Activated naive CD8-positive, alpha-beta T cell treated with anti-CD3 and anti-CD28 coated beads for 36 hours (primary cell): ENCODE measurements around the gene NDUFB2. TPM values are rescaled to one million over a fixed set of nuclear protein-coding genes. Genes with fewer than 3 reads are reported as not detected.
"Not testable (repeated sequence)": the region's sequence is repeated elsewhere in the genome, so short reads cannot be mapped to it uniquely, and the experiment has no call there.

Experiments
- DNase-seq: peaks from one replicate; pipeline ENCODE4 v3.0.0; 2021
- H3K27ac Mint-ChIP-seq: one replicate; pipeline ENCODE4 v1.8.0; 2022; ENCODE audit warnings: mild to moderate bottlenecking, moderate library complexity, mixed read lengths
- H3K27me3 Mint-ChIP-seq: one replicate; pipeline ENCODE4 v1.8.0; 2022; ENCODE audit warnings: mild to moderate bottlenecking, mixed read lengths
- H3K36me3 Mint-ChIP-seq: one replicate; pipeline ENCODE4 v1.8.0; 2021; ENCODE audit warnings: mild to moderate bottlenecking, mixed read lengths
- H3K4me1 Mint-ChIP-seq: one replicate; pipeline ENCODE4 v1.8.0; 2021; ENCODE audit warnings: mixed read lengths
- H3K4me3 Mint-ChIP-seq: one replicate; pipeline ENCODE4 v1.8.0; 2022; ENCODE audit warnings: mild to moderate bottlenecking, moderate library complexity, mixed read lengths
- H3K9me3 Mint-ChIP-seq: one replicate; pipeline ENCODE4 v1.8.0; 2022; ENCODE audit warnings: mixed read lengths
- total RNA-seq, 2 experiments: library from RNA; stranded (reverse); gene quantifications; one replicate each; pipeline ENCODE4 v1.2.3, GENCODE V29; 2021

Gene NDUFB2
- total RNA-seq: 100 to 1,000 TPM; 175 to 196 TPM

GRCh38 chr7:140696680-140697446 lies at the start of gene NDUFB2:
Gene NDUFB2 (plus strand): TSS chr7:140696708. CDS start chr7:140696745, 37 bp downstream.
- Mint-ChIP-seq H3K27ac (peak within 1 kb of the TSS; percentile 92), H3K36me3 (peaks cover 30% of the 10 kb centered on the region), H3K27me3 (no peaks in the 10 kb centered on the region), H3K4me3 (peak within 1 kb of the TSS; percentile 89), H3K9me3 (no peaks in the 10 kb centered on the region), H3K4me1 (peaks cover 30% of the 10 kb centered on the region)
- DNase-seq: peak; percentile 92

- H3K27ac Mint-ChIP-seq: no peak overlapping the region
- peaks cover 7% of the 10 kb centered on the region for H3K4me1 Mint-ChIP-seq
- H3K4me3 Mint-ChIP-seq: no peak overlapping the region
- no peaks in the 10 kb centered on the region for H3K9me3 Mint-ChIP-seq
- peaks cover 20% of the 10 kb centered on the region for H3K27me3 Mint-ChIP-seq
- DNase-seq: peak; percentile 43
- H3K36me3 Mint-ChIP-seq: no peaks in the 10 kb centered on the region
Measured at GRCh38 chr7:140646931-140647647, 49.4 kb upstream of the NDUFB2 start.

- Mint-ChIP-seq H3K4me3 (no peak overlapping the region), H3K27ac (no peak overlapping the region), H3K27me3 (peaks cover 6% of the 10 kb centered on the region), H3K4me1 (peaks cover 10% of the 10 kb centered on the region), H3K9me3 (no peaks in the 10 kb centered on the region), H3K36me3 (no peaks in the 10 kb centered on the region)
- no peak for DNase-seq
Measured at GRCh38 chr7:140649556-140650205, 46.8 kb upstream of the NDUFB2 start.

DNA sequence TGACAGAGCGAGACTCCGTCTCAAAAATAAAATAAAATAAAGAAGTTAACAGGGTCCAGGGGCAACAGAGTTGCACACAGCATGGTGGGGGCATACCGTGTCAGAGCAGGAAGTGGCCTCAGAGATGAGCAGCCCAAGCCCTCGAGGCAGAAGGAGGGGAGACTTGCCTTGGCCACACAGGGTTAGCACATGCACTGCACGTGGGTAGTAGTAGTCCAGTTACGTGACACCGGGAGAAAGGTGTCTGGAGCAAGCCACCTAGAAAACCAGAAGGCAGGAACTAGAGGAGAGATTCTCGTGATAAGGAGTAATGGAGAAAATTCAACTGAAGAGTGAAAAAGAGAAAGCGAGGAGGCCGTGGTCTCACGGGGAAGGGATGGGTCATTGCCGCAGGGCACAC lies 46.1 kb upstream of the NDUFB2 start:
- H3K27me3 Mint-ChIP-seq: peaks cover 6% of the 10 kb centered on the region
- H3K27ac Mint-ChIP-seq: no peak overlapping the region

DNA sequence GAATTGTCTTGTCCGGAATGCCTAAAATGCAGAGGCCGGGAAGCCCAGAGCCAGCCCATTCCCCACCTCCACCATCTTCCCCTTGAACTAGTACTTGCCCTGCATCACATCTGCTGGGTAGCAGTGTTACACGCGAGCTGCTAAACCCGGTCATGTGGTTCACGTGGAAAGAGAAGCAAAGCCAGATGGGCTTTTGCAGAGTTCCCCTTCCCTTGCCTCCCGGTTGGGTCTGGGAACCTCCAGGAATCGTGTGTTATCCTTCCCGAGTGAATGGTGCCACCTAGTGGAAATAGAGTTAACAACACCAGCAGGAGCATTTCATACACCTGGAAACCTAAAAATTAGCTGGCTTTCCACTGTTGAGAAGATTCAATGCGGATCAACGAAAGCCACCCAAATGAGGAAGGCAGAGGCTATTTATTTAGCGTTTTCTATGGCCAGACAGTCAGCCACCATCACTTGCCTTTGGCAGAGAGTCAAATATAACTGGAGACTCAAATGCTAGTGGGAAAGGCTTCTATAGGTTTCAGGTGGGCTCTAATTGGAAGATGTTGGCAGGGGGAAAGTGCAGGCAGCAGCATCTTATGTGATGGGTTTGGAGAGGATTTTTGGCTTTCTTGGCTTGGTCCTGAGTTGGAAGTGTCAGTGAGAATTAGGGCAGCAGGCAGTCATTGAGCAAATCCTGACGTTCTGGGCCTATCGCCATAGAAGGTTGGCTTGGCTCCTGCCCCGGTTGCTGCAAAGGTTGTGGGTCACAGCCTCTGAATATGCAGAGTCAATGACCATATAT lies 43.0 kb upstream of the NDUFB2 start:
- DNase-seq: no peak
- Mint-ChIP-seq H3K4me3 (no peak overlapping the region), H3K27me3 (peaks cover 6% of the 10 kb centered on the region), H3K9me3 (no peaks in the 10 kb centered on the region), H3K27ac (no peak overlapping the region), H3K4me1 (peaks cover 18% of the 10 kb centered on the region), H3K36me3 (no peaks in the 10 kb centered on the region)

More for the DNA sequence above, 46.1 kb upstream of the NDUFB2 start:
- no peaks in the 10 kb centered on the region for H3K36me3 Mint-ChIP-seq
- no peak overlapping the region for H3K4me3 Mint-ChIP-seq
- peaks cover 10% of the 10 kb centered on the region for H3K4me1 Mint-ChIP-seq
- no peaks in the 10 kb centered on the region for H3K9me3 Mint-ChIP-seq
- no peak for DNase-seq

DNA sequence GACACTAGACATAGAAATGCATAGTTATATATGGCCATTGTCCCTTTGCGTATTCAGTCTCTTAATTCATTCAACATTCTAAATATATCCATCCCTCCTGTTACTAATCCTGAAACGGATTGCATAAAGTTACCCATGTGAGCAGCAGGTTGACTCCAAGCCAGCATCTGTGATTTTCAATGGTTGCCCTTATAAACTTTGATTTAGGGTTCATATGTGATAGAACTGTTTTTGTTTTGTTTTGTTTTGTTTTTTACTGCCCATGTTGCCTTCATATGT lies 42.5 kb upstream of the NDUFB2 start:
- peaks cover 18% of the 10 kb centered on the region for H3K4me1 Mint-ChIP-seq
- H3K27ac Mint-ChIP-seq: no peak overlapping the region
- H3K9me3 Mint-ChIP-seq: no peaks in the 10 kb centered on the region
- DNase-seq: no peak
- peaks cover 6% of the 10 kb centered on the region for H3K27me3 Mint-ChIP-seq
- H3K4me3 Mint-ChIP-seq: no peak overlapping the region
- H3K36me3 Mint-ChIP-seq: no peaks in the 10 kb centered on the region

- H3K4me1 Mint-ChIP-seq: peaks cover 18% of the 10 kb centered on the region
- no peak for DNase-seq
- no peaks in the 10 kb centered on the region for H3K36me3 Mint-ChIP-seq
- H3K27me3 Mint-ChIP-seq: peaks cover 6% of the 10 kb centered on the region
- H3K9me3 Mint-ChIP-seq: no peaks in the 10 kb centered on the region
- H3K27ac Mint-ChIP-seq: no peak overlapping the region
- H3K4me3 Mint-ChIP-seq: no peak overlapping the region
Measured at GRCh38 chr7:140654661-140655060, 41.8 kb upstream of the NDUFB2 start.

GRCh38 chr7:140655511-140656408 lies 40.7 kb upstream of the NDUFB2 start:
- peaks cover 6% of the 10 kb centered on the region for H3K27me3 Mint-ChIP-seq
- no peaks in the 10 kb centered on the region for H3K36me3 Mint-ChIP-seq
- peaks cover 18% of the 10 kb centered on the region for H3K4me1 Mint-ChIP-seq
- H3K4me3 Mint-ChIP-seq: no peak overlapping the region
- peak overlapping the region; percentile 69 for H3K27ac Mint-ChIP-seq
- H3K9me3 Mint-ChIP-seq: no peaks in the 10 kb centered on the region
- no peak for DNase-seq

GRCh38 chr7:140656548-140657515 lies 39.7 kb upstream of the NDUFB2 start:
- DNase-seq: peak; percentile 42
- Mint-ChIP-seq H3K27ac (peak overlapping the region; percentile 69), H3K4me3 (peak overlapping the region; percentile 67), H3K9me3 (no peaks in the 10 kb centered on the region), H3K36me3 (no peaks in the 10 kb centered on the region), H3K4me1 (peaks cover 18% of the 10 kb centered on the region), H3K27me3 (peaks cover 2% of the 10 kb centered on the region)

DNA sequence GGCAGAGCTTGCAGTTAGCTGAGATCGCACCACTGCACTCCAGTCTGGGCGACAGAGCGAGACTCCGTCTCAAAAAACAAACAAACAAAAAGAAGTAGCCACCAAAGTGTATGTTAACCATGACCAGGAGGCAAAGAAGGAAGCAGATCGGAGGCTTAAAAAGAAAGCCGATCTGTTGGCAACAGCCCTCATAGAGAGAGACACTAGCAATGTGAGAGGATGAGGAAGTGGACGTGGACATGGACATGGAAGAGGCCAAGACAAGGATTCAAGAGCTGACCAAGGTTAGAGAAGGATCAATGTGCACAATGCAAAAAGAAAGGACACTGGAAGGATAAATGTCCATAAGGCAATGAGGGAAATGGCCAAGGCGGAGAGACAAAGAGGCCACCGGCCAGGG lies 38.6 kb upstream of the NDUFB2 start:
- DNase-seq: no peak
- Mint-ChIP-seq H3K9me3 (no peaks in the 10 kb centered on the region), H3K4me3 (no peak overlapping the region), H3K27me3 (no peaks in the 10 kb centered on the region), H3K4me1 (peaks cover 18% of the 10 kb centered on the region), H3K27ac (no peak overlapping the region), H3K36me3 (no peaks in the 10 kb centered on the region)

- no peak overlapping the region for H3K4me3 Mint-ChIP-seq
- H3K36me3 Mint-ChIP-seq: no peaks in the 10 kb centered on the region
- no peak for DNase-seq
- H3K27ac Mint-ChIP-seq: no peak overlapping the region
- H3K4me1 Mint-ChIP-seq: peaks cover 14% of the 10 kb centered on the region
- H3K27me3 Mint-ChIP-seq: no peaks in the 10 kb centered on the region
- peaks cover 1% of the 10 kb centered on the region for H3K9me3 Mint-ChIP-seq
Measured at GRCh38 chr7:140659856-140660255, 36.7 kb upstream of the NDUFB2 start.

- H3K9me3 Mint-ChIP-seq: peaks cover 1% of the 10 kb centered on the region
Measured at GRCh38 chr7:140661124-140661523, 35.4 kb upstream of the NDUFB2 start.

DNA sequence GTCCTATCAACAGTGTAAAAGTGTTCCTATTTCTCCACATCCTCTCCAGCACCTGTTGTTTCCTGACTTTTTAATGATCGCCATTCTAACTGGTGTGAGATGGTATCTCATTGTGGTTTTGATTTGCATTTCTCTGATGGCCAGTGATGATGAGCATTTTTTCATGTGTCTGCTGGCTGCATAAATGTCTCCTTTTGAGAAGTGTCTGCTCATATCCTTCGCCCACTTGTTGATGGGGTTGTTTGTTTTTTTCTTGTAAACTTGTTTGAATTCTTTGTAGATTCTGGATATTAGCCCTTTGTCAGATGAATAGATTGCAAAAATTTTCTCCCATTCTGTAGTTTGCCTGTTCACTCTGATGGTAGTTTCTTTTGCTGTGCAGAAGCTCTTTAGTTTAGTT lies 33.6 kb upstream of the NDUFB2 start:
- not testable (repeated sequence) for H3K4me3 Mint-ChIP-seq, H3K27me3 Mint-ChIP-seq, H3K4me1 Mint-ChIP-seq, H3K27ac Mint-ChIP-seq, H3K36me3 Mint-ChIP-seq, DNase-seq, H3K9me3 Mint-ChIP-seq

More at GRCh38 chr7:140661124-140661523, 35.4 kb upstream of the NDUFB2 start:
- DNase-seq: no peak
- no peak overlapping the region for H3K4me3 Mint-ChIP-seq
- peaks cover 10% of the 10 kb centered on the region for H3K4me1 Mint-ChIP-seq
- H3K36me3 Mint-ChIP-seq: no peaks in the 10 kb centered on the region
- no peaks in the 10 kb centered on the region for H3K27me3 Mint-ChIP-seq
- H3K27ac Mint-ChIP-seq: no peak overlapping the region
